Erythroblast (primary cell): ENCODE results near the gene FAM72A.
"Not testable (repeated sequence)": the region's sequence is repeated elsewhere in the genome, so short reads cannot be mapped to it uniquely, and the experiment has no call there.

Source experiments
- GATA1 ChIP-seq: IDR thresholded peaks from 2 replicates; pipeline ENCODE4 v1.6.1; 2011; ENCODE audit warnings: low read depth, mild to moderate bottlenecking, control low read depth, low read length, moderate library complexity
- POLR2A ChIP-seq: IDR thresholded peaks from 2 replicates; pipeline ENCODE4 v1.6.1; 2011; ENCODE audit warnings: mild to moderate bottlenecking, low read length

DNA sequence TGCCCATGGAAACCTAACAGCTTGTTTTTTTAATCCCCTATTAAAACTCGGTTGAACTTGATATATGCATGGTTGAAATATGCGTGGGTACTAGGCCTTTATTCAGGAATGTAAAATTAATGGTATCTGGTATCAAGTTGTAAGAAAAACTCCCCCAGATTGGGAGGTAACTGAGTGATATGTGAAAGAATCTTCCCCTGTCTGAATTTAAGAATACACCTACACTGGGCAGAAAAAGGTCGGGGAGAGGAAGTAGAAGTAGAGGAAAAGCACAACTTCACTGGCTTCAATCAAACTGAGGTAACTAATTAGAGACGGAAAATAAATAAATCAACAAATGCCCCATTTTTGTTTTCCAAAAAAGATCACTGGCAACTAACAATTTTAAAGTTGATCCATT, 15.8 kb downstream of the FAM72A start:
- TF ChIP-seq POLR2A, GATA1: not testable (repeated sequence)
